ENCODE measurements around the gene USP8.
A peak's percentile ranks its signal among the peaks of the same experiment; 100 is the strongest.

USP8 gene

DNA sequence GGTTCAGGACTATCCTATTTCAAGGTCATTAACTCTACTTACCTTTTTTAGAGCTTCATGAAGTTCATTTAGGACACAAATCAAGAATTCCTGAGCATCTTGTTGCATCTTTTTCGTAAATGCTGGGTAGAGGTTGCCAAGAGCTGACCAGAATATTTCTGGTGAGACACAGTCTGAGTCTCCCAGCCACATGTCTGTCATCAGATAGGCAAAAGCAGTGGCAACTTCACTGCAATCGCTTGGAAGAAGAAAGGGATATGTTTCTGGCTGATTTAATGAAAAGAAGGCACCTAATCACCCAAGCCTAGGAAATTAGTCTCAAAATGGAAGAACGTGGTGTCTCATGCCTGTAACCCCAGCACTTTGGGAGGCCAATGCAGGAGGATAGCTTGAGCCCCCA is 119.4 kb downstream of the USP8 start:
- peak; percentile 73 for DNase-seq (ENCODE audit: low read depth)

DNA sequence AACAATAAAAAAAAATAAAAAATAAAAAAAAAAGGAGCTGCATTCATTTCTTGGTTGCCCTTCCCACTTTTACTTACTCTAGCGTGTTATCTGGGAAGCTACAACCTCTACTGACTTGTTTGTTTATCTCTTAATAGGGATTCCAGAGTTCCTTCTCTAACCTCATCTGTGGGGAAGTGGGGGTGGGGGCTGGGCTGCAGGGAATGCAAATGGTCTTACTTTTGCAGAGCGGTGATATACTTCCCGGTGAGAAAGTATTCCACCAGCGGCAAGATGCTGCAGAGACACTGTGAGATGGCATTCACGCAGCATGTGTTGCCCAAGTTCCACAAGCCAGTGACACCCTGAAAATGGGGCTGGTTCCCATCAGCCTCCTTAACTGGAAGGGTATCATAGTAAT is 120.2 kb downstream of the USP8 start:
- DNase-seq (ENCODE audit: low read depth) = no peak

DNA sequence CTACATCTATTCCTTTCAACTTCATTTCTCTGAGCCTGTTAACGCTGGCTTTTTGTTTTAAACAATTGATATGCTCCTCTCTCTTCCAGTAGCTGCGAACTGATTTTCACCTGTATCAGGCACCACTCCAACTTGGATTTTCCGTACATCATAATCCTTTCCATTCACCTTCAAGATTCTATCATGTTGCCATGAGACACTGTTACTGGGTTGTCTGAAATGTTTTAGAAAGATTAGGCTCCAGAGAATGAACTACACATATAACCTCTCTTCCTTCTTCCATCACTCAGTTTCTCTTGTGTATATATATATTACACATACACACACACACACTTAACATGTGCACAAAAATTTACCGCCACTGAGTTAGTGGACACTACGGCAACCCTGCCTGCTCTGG is 122.4 kb downstream of the USP8 start, which contains the start of gene USP50:
USP50 (minus strand) TSS at position 101 of the 400 bp plus-strand sequence. CDS start 141 bp downstream, outside the sequence.
- no peak for DNase-seq (ENCODE audit: low read depth)

DNA sequence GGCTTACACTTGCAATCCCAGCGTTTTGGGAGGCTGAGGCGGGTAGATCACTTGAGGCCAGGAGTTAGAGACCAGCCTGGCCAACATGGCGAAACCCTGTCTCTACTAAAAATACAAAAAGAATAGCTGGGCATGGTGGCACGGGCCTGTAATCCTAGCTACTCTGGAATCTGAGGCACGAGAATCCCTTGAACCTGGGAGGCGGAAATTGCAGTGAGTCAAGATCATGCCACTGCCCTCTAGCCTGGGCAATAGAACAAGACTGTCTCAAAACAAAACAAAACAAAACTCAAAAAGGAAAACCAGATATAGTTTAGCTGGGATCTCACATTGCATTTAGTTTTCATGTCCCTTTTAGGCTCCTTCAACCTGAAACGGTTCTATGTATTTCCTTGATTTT is 125.1 kb downstream of the USP8 start:
- peak; percentile 54 for DNase-seq (ENCODE audit: low read depth)

DNA sequence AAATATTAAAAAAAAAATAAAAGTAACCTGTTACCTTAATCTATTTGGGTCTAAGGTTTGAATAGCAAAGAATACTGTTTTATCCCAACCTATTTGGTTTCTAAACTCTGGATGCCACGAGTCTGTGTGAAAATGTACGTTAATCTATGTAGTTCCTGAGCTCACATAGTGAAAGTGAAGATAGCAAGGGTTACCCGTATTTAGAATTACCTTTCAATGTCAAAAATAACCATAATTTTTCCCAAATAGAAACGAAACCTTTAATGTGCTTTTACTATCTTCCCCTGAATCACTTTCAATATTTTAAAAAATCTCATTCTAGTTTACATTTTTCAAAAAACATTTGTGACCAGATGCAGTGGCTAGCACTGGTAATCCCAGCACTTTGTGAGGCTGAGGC is 128.0 kb downstream of the USP8 start:
- no peak for DNase-seq (ENCODE audit: low read depth)

DNA sequence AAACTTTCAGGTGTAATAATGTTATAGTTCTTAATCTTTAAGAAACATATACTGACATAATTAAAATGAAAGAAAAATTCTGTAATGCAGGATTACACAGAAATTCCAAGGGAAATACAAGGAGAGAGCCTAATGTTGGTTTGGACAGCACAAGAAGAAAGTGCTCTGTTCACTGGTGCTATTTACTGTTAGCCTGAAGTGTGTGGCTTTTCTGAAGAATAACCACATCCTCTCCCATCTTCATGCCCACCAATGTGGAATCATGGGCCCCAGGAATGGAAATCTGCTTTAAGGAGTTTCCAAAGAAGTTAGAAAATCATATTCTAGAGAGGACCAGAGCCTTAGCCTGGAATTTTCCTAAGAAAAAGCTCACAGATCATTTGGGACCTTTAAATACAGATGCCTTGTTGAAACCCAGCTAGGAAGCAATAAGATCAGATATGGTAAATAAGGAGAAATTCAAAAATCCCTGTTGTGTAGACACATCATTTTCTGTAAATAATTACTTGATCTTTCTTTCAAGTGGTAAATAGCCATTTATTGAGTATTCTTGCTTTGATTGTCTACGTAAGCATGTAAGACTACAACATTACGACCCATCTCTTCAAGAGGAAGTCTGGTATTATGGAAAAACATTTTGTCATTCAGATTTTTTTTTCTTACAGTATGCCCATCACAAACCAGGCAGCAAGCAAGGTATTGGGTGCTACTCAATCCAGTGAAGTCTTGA is 132.6 kb downstream of the USP8 start:
- DNase-seq (ENCODE audit: low read depth) = no peak

DNA sequence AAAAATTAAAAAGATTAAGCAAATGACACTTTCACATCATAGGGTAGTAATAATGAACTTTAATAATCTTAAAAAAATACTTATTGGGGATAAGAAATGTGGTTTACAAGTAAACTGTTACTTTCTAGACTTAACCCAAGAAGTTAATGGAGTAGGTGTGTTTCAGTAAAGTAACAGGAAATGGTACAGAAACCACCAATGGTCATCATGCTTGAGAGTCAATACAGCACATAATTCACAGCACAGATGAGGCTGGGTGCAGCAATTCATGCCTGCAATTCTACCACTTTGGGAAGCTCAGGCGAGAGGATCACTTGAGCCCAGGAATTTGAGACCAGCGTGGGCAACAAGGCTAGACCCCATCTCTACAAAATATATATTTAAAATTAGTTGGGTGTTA is 133.8 kb downstream of the USP8 start:
- DNase-seq (ENCODE audit: low read depth) = no peak

DNA sequence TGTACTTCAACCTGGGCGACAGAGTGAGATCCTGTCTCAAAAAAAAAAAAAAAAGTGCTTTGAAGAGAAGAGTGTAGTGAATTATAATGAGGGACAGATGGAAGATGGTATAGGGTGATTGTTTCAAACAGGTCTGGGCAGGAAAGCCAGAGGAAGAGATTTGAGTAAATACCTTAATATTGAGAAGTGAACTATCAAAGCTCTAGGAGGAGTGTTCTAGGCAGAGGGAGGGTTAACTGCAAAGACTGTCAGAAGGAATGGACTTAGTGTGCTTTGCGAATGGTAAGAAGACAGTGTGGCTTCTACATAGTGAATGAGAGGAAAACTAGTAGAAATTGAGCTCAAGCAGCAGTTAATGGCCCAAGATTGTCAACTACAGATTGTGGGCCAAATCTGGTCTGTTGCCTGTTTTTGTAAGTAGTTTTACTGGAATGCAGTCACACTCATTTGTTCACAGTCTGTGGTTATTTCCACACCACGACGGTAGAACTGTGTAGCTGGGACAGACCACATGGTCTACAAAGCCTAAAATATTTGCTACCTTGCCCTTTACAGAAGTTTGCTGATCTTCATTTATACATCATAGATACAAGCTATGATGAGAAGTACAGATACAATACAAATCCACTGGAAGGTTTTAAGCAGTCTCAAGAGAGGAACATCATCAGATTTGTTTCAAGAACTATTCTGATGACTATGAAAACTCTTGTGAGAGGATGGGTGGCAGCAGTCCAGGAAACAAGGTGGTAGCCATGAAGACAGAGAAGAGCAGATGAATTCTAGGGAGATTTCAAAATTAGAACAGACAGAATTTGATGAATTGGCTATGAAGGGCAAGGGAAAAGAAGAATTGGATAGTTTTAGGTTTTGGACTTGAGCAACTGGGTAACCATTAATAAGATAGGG is 138.8 kb downstream of the USP8 start:
- DNase-seq (ENCODE audit: low read depth) = peak; percentile 22

DNA sequence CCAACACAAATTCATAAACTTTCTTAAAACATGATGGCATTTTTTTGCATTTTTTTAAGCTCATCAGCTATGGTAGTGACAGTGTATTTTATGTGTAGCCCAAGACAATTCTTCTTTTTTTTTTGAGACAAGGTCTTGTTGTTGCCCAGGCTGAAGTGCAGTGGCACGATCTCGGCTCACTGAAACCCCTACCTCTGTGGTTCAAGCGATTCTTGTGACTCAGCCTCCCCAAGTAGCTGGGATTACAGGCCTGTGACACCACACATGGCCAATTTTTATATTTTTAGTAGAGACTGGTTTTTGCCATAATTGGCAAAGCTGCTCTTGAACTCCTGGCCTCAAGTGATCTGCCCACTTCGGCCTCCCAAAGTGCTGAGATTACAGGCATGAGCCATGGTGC is 139.6 kb downstream of the USP8 start:
- no peak for DNase-seq (ENCODE audit: low read depth)
